WTC11 (cell line): ENCODE measurements around the gene AIP. TPM values are rescaled to one million over a fixed set of nuclear protein-coding genes. Genes with fewer than 3 reads are reported as not detected.

ENCODE experiments used
- ATAC-seq: fragments of 200-7000 bp; cut with Tn5 transposase; 2 replicates; pipeline ENCODE4 v1.10.0; 2021; ENCODE audit warnings: mild to moderate bottlenecking, moderate library complexity
- CTCF ChIA-PET: fragments of 300-600 bp; sonication (Branson Sonifier 250); formaldehyde crosslinking; loops from one replicate; lab custom pipeline; 2021; ENCODE audit warnings: antibody characterized with exemption; lab: Charles Lee
- POLR2A ChIA-PET: fragments of 350-600 bp; sonication (Branson Sonifier 250); formaldehyde crosslinking; loops from one replicate; lab custom pipeline; 2021; ENCODE audit warnings: antibody characterized with exemption; lab: Charles Lee
- DNase-seq: peaks from one replicate; pipeline ENCODE4 v3.0.0; 2021; ENCODE audit warnings: low spot score
- H3K27ac Mint-ChIP-seq: 2 replicates; pipeline ENCODE4 v1.8.0; 2021; ENCODE audit warnings: mixed read lengths
- H3K27me3 Mint-ChIP-seq: 2 replicates; pipeline ENCODE4 v1.8.0; 2021; ENCODE audit warnings: low read depth, mild to moderate bottlenecking, moderate library complexity, mixed read lengths
- H3K36me3 Mint-ChIP-seq: 2 replicates; pipeline ENCODE4 v1.8.0; 2021; ENCODE audit warnings: mixed read lengths
- H3K4me1 Mint-ChIP-seq: 2 replicates; pipeline ENCODE4 v1.8.0; 2022; ENCODE audit warnings: mixed read lengths
- H3K4me3 Mint-ChIP-seq: 2 replicates; pipeline ENCODE4 v1.8.0; 2021; ENCODE audit warnings: mild to moderate bottlenecking, moderate library complexity, mixed read lengths
- H3K9me3 Mint-ChIP-seq: 2 replicates; pipeline ENCODE4 v1.8.0; 2021; ENCODE audit warnings: mixed read lengths
- ATF6 ChIP-seq: sonication (generic); formaldehyde crosslinking; IDR thresholded peaks from 2 replicates; pipeline ENCODE4 v1.8.1; 2023; ENCODE audit warnings: mild to moderate bottlenecking, missing genetic modification reagents
- CBFB ChIP-seq: sonication (generic); formaldehyde crosslinking; IDR thresholded peaks from 2 replicates; pipeline ENCODE4 v1.8.1; 2022; ENCODE audit warnings: mild to moderate bottlenecking, low read depth, missing genetic modification reagents
- CDX4 ChIP-seq: fragments of 250-450 bp; sonication (Bioruptor Pico); IDR thresholded peaks from 2 replicates; pipeline ENCODE4 v1.9.0; 2021; ENCODE audit warnings: moderate library complexity, mild to moderate bottlenecking, inconsistent platforms, borderline replicate concordance
- EMX1 ChIP-seq: fragments of 250-450 bp; sonication (Bioruptor Pico); IDR thresholded peaks from 2 replicates; pipeline ENCODE4 v1.8.0; 2021; ENCODE audit warnings: mild to moderate bottlenecking
- ESRRA ChIP-seq: sonication (generic); formaldehyde crosslinking; IDR thresholded peaks from 2 replicates; pipeline ENCODE4 v1.8.1; 2022; ENCODE audit warnings: mild to moderate bottlenecking, missing genetic modification reagents, borderline replicate concordance
- HMGA2 ChIP-seq: fragments of 250-450 bp; sonication (Bioruptor Pico); IDR thresholded peaks from 2 replicates; pipeline ENCODE4 v1.4.0; 2021; ENCODE audit warnings: mild to moderate bottlenecking, moderate library complexity
- IRF1 ChIP-seq: sonication (generic); formaldehyde crosslinking; IDR thresholded peaks from 2 replicates; pipeline ENCODE4 v1.8.0; 2023; ENCODE audit warnings: missing genetic modification reagents
- KAT7 ChIP-seq: sonication (generic); formaldehyde crosslinking; IDR thresholded peaks from 2 replicates; pipeline ENCODE4 v1.8.1; 2023; ENCODE audit warnings: missing genetic modification reagents, mild to moderate bottlenecking, borderline replicate concordance
- NR1H2 ChIP-seq: sonication (generic); formaldehyde crosslinking; IDR thresholded peaks from 2 replicates; pipeline ENCODE4 v1.9.0; 2021; ENCODE audit warnings: mild to moderate bottlenecking, moderate library complexity, missing genetic modification reagents
- SP1 ChIP-seq: sonication (generic); formaldehyde crosslinking; conservative IDR thresholded peaks from 2 replicates; pipeline ENCODE4 v1.8.1; 2022; ENCODE audit warnings: missing genetic modification reagents
- TEAD1 ChIP-seq: sonication (generic); formaldehyde crosslinking; IDR thresholded peaks from 2 replicates; pipeline ENCODE4 v1.8.0; 2022; ENCODE audit warnings: mild to moderate bottlenecking, missing genetic modification reagents
- TEAD4 ChIP-seq: sonication (generic); formaldehyde crosslinking; IDR thresholded peaks from 2 replicates; pipeline ENCODE4 v1.8.0; 2022; ENCODE audit warnings: mild to moderate bottlenecking, missing genetic modification reagents
- TP53 ChIP-seq: sonication (generic); formaldehyde crosslinking; IDR thresholded peaks from 2 replicates; pipeline ENCODE4 v1.8.1; 2023; ENCODE audit warnings: mild to moderate bottlenecking, missing genetic modification reagents
- ZNF263 ChIP-seq: sonication (generic); formaldehyde crosslinking; IDR thresholded peaks from 2 replicates; pipeline ENCODE4 v1.8.1; 2022; ENCODE audit warnings: low read depth, mild to moderate bottlenecking, moderate library complexity, missing genetic modification reagents
- ZNF416 ChIP-seq: fragments of 250-450 bp; sonication (Bioruptor Pico); IDR thresholded peaks from 2 replicates; pipeline ENCODE4 v1.9.0; 2021; ENCODE audit warnings: mild to moderate bottlenecking, inconsistent platforms
- total RNA-seq: library from RNA; stranded (reverse); gene quantifications from 3 replicates; pipeline ENCODE4 v1.2.3, GENCODE V29; 2021
- TF ChIP-seq, protein P1 (sequence below): sonication (generic); formaldehyde crosslinking; IDR thresholded peaks from 2 replicates; pipeline ENCODE4 v1.8.0; 2023; ENCODE audit warnings: missing genetic modification reagents, mild to moderate bottlenecking, borderline replicate concordance
- TF ChIP-seq, protein P2 (sequence below): sonication (generic); formaldehyde crosslinking; IDR thresholded peaks from 2 replicates; pipeline ENCODE4 v1.8.1; 2023; ENCODE audit warnings: mild to moderate bottlenecking, missing genetic modification reagents, borderline replicate concordance
- TF ChIP-seq, protein P3 (sequence below): sonication (generic); formaldehyde crosslinking; IDR thresholded peaks from 2 replicates; pipeline ENCODE4 v1.8.1; 2022; ENCODE audit warnings: mild to moderate bottlenecking, missing genetic modification reagents, moderate library complexity, borderline replicate concordance

AIP gene
- total RNA-seq, 1 experiment from 2014 or later: 32.8 TPM

DNA sequence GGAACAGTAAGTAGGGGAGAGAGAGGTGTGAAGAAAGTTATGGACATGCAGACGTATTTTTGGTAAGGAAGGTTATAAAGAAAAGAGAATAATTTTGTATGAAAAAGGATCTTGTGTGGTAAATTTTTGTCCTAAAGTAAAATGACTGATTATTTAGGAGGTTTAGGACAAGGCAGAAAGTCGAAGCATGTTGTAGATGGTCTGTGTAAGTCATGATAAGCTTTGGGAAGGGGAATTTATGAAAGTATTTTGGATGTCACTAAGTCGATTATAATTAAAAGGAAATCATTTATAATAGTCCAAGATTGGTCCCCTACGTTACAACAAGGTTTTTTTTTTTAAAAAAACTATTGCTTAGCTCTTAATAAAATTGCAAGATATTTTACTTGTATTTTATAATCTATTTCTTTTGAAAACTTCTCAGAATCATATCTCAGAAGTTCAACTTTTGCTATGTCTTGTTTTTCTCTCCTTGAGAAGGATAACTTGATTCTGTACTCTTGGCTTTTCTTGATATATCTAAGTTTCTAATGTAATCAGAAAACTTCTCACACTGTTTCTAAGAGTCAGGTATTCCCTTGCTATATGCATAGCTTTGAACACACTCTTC is 51.3 kb downstream of the AIP start:
- Mint-ChIP-seq H3K27me3 (peaks cover 35% of the 10 kb centered on the region), H3K9me3 (peaks cover 50% of the 10 kb centered on the region), H3K4me3 (no peak overlapping the region), H3K27ac (no peak overlapping the region)
- POLR2A ChIA-PET: interaction anchor here (0.7 kb wide), 1 partner anchor 14 kb away, joined by 8 read pairs; no protein-coding TSS in a partner anchor
- no peak for DNase-seq
- TF ChIP-seq, protein P1, sequence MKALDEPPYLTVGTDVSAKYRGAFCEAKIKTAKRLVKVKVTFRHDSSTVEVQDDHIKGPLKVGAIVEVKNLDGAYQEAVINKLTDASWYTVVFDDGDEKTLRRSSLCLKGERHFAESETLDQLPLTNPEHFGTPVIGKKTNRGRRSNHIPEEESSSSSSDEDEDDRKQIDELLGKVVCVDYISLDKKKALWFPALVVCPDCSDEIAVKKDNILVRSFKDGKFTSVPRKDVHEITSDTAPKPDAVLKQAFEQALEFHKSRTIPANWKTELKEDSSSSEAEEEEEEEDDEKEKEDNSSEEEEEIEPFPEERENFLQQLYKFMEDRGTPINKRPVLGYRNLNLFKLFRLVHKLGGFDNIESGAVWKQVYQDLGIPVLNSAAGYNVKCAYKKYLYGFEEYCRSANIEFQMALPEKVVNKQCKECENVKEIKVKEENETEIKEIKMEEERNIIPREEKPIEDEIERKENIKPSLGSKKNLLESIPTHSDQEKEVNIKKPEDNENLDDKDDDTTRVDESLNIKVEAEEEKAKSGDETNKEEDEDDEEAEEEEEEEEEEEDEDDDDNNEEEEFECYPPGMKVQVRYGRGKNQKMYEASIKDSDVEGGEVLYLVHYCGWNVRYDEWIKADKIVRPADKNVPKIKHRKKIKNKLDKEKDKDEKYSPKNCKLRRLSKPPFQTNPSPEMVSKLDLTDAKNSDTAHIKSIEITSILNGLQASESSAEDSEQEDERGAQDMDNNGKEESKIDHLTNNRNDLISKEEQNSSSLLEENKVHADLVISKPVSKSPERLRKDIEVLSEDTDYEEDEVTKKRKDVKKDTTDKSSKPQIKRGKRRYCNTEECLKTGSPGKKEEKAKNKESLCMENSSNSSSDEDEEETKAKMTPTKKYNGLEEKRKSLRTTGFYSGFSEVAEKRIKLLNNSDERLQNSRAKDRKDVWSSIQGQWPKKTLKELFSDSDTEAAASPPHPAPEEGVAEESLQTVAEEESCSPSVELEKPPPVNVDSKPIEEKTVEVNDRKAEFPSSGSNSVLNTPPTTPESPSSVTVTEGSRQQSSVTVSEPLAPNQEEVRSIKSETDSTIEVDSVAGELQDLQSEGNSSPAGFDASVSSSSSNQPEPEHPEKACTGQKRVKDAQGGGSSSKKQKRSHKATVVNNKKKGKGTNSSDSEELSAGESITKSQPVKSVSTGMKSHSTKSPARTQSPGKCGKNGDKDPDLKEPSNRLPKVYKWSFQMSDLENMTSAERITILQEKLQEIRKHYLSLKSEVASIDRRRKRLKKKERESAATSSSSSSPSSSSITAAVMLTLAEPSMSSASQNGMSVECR (CRISPR knock-in tag): no peak
- TF ChIP-seq TEAD4 (CRISPR knock-in tag) (no peak), IRF1 (CRISPR knock-in tag) (no peak)
- TF ChIP-seq, all 79 proteins: peak for 0
- Mint-ChIP-seq H3K36me3 (peaks cover 21% of the 10 kb centered on the region), H3K4me1 (no peaks in the 10 kb centered on the region)
- no peak for ATAC-seq
- CTCF ChIA-PET: interaction anchor here (0.5 kb wide), 1 partner anchor 1068 kb away, joined by 4 read pairs; the partner anchor contains the start of gene PELI3

DNA sequence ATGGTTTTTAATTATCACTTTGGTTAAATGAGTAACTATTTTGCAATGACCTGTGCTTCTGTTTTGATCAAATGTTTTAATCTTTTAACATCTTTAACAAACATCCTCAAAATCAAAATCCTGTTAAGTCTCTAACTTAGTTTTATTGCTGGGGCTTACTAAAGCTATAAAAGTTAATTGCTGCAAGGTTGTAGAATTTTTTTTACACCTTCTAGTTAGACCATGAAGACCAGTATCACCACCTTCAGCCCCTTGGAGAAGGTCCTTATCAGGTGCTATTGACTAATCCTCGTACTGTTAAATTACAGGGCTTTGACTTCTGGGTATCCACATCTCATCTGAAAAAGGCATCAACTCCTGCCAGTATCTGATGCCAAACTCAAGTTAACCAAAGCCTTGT is 52.7 kb downstream of the AIP start:
- Mint-ChIP-seq H3K4me1 (no peaks in the 10 kb centered on the region), H3K27ac (no peak overlapping the region), H3K4me3 (no peak overlapping the region), H3K36me3 (peaks cover 23% of the 10 kb centered on the region), H3K27me3 (peaks cover 35% of the 10 kb centered on the region), H3K9me3 (peaks cover 50% of the 10 kb centered on the region)
- ChIA-PET CTCF (no interaction called here), POLR2A (no interaction called here)
- no peak for DNase-seq
- TF ChIP-seq TEAD1 (CRISPR knock-in tag): no peak
- TF ChIP-seq KAT7 (CRISPR knock-in tag): no peak
- TF ChIP-seq, protein P2, sequence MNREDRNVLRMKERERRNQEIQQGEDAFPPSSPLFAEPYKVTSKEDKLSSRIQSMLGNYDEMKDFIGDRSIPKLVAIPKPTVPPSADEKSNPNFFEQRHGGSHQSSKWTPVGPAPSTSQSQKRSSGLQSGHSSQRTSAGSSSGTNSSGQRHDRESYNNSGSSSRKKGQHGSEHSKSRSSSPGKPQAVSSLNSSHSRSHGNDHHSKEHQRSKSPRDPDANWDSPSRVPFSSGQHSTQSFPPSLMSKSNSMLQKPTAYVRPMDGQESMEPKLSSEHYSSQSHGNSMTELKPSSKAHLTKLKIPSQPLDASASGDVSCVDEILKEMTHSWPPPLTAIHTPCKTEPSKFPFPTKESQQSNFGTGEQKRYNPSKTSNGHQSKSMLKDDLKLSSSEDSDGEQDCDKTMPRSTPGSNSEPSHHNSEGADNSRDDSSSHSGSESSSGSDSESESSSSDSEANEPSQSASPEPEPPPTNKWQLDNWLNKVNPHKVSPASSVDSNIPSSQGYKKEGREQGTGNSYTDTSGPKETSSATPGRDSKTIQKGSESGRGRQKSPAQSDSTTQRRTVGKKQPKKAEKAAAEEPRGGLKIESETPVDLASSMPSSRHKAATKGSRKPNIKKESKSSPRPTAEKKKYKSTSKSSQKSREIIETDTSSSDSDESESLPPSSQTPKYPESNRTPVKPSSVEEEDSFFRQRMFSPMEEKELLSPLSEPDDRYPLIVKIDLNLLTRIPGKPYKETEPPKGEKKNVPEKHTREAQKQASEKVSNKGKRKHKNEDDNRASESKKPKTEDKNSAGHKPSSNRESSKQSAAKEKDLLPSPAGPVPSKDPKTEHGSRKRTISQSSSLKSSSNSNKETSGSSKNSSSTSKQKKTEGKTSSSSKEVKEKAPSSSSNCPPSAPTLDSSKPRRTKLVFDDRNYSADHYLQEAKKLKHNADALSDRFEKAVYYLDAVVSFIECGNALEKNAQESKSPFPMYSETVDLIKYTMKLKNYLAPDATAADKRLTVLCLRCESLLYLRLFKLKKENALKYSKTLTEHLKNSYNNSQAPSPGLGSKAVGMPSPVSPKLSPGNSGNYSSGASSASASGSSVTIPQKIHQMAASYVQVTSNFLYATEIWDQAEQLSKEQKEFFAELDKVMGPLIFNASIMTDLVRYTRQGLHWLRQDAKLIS (CRISPR knock-in tag): no peak
- no peak for TF ChIP-seq ZNF263
- no peak for TF ChIP-seq EMX1
- TF ChIP-seq CDX4 (CRISPR knock-in tag): no peak
- TF ChIP-seq NR1H2: no peak
- no peak for TF ChIP-seq ATF6 (CRISPR knock-in tag)
- TF ChIP-seq, protein P3, sequence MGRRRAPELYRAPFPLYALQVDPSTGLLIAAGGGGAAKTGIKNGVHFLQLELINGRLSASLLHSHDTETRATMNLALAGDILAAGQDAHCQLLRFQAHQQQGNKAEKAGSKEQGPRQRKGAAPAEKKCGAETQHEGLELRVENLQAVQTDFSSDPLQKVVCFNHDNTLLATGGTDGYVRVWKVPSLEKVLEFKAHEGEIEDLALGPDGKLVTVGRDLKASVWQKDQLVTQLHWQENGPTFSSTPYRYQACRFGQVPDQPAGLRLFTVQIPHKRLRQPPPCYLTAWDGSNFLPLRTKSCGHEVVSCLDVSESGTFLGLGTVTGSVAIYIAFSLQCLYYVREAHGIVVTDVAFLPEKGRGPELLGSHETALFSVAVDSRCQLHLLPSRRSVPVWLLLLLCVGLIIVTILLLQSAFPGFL (CRISPR knock-in tag): no peak
- no peak for TF ChIP-seq ZNF416 (CRISPR knock-in tag)
- no peak for TF ChIP-seq HMGA2 (CRISPR knock-in tag)
- no peak for TF ChIP-seq SP1 (CRISPR knock-in tag)
- TF ChIP-seq ESRRA (CRISPR knock-in tag): no peak
- no peak for TF ChIP-seq CBFB (CRISPR knock-in tag)
- TF ChIP-seq TP53: no peak
- no peak for ATAC-seq
